HG03045 (cell line): ENCODE results near the gene ADAMTS3.

Experiments
- ATAC-seq: cut with Tn5 transposase; IDR thresholded peaks from one replicate; pipeline ENCODE4 v1.9.1; 2021; ENCODE audit warnings: mild to moderate bottlenecking, moderate library complexity; ENCODE audit not compliant: unreplicated experiment

ADAMTS3 gene

GRCh38 chr4:72424006-72424405, 145.0 kb downstream of the ADAMTS3 start:
- ATAC-seq: no peak

GRCh38 chr4:72422416-72422815, 146.6 kb downstream of the ADAMTS3 start:
- ATAC-seq: no peak

- no peak for ATAC-seq
Measured at GRCh38 chr4:72418458-72418857, 150.6 kb downstream of the ADAMTS3 start.

GRCh38 chr4:72410158-72410557, 158.9 kb downstream of the ADAMTS3 start:
- no peak for ATAC-seq

GRCh38 chr4:72408568-72408967, 160.5 kb downstream of the ADAMTS3 start:
- ATAC-seq: no peak

- no peak for ATAC-seq
Measured at GRCh38 chr4:72405417-72405816, 163.6 kb downstream of the ADAMTS3 start.

GRCh38 chr4:72397314-72397713, 171.7 kb downstream of the ADAMTS3 start:
- ATAC-seq: no peak

- no peak for ATAC-seq
Measured at GRCh38 chr4:72394012-72394663, 174.9 kb downstream of the ADAMTS3 start.

GRCh38 chr4:72391281-72391680, 177.7 kb downstream of the ADAMTS3 start:
- ATAC-seq: no peak

GRCh38 chr4:72390409-72390808, 178.6 kb downstream of the ADAMTS3 start:
- ATAC-seq: no peak

- ATAC-seq: no peak
Measured at GRCh38 chr4:72388521-72388920, 180.5 kb downstream of the ADAMTS3 start.

GRCh38 chr4:72387959-72388358, 181.1 kb downstream of the ADAMTS3 start:
- ATAC-seq: no peak

- ATAC-seq: no peak
Measured at GRCh38 chr4:72383439-72383838, 185.6 kb downstream of the ADAMTS3 start.

GRCh38 chr4:72378901-72379300, 190.1 kb downstream of the ADAMTS3 start:
- ATAC-seq: no peak

GRCh38 chr4:72377491-72378194, 191.4 kb downstream of the ADAMTS3 start:
- no peak for ATAC-seq

- no peak for ATAC-seq
Measured at GRCh38 chr4:72376901-72377300, 192.1 kb downstream of the ADAMTS3 start.

GRCh38 chr4:72375073-72375736, 193.8 kb downstream of the ADAMTS3 start:
- ATAC-seq: no peak

- no peak for ATAC-seq
Measured at GRCh38 chr4:72374159-72374558, 194.9 kb downstream of the ADAMTS3 start.

- no peak for ATAC-seq
Measured at GRCh38 chr4:72366601-72367000, 202.4 kb downstream of the ADAMTS3 start.

- no peak for ATAC-seq
Measured at GRCh38 chr4:72365981-72366380, 203.0 kb downstream of the ADAMTS3 start.

- no peak for ATAC-seq
Measured at GRCh38 chr4:72365016-72365415, 204.0 kb downstream of the ADAMTS3 start.

GRCh38 chr4:72360075-72360474, 208.9 kb downstream of the ADAMTS3 start:
- ATAC-seq: no peak
